Measurements from ENCODE around the gene MYCBP2. TPM values are rescaled to one million over a fixed set of nuclear protein-coding genes. Genes with fewer than 3 reads are reported as not detected.
A peak's percentile ranks its signal among the peaks of the same experiment; 100 is the strongest.

MYCBP2 gene
- total and polyA plus RNA-seq, 5 donors from 2014 or later: 20.8 to 189 (median 27.8) TPM

DNA sequence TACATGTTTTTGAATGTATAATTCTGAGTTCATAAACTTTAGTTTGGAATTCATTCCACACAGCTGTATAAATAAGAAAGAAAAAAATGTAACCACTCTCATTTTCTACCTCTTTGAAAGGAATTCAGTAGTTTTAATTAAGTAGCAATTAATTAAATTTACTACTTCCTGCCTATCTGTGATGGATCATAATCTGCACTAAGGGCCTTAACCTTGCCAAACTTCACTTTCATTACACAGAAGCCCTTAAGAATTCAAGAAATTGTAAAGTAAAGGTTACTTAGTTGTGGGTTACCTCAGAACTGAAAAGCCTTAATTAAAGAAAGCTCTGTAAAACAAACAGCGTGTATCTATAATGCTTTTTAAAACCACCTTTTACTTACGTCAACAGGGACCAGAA lies 188.1 kb downstream of the MYCBP2 start:
- DNase-seq (no peak), ATAC-seq (ENCODE audit: low read depth in 2 of 2) (no peak)
- no peak overlapping the region for H3K4me3 ChIP-seq (ENCODE audit: low read depth, low read length)
- H3K27me3 ChIP-seq (ENCODE audit: control insufficient read depth, insufficient read depth, low read length): no peaks in the 10 kb centered on the region
- peaks cover 0 to 5% (median 0%) of the 10 kb centered on the region in 7 donors for H3K9me3 Mint-ChIP-seq
- no peak overlapping the region for H3K4me3 Mint-ChIP-seq
- H3K9me3 ChIP-seq (ENCODE audit: control insufficient read depth in 2 of 2, low read length in 2 of 2): no peaks in the 10 kb centered on the region
- no peaks in the 10 kb centered on the region for H3K4me1 ChIP-seq (ENCODE audit: control insufficient read depth, insufficient read depth, low read length, poor library complexity, severe bottlenecking)
- H3K27ac ChIP-seq (ENCODE audit: insufficient read depth, low read length, poor library complexity, severe bottlenecking): no peak overlapping the region
- H3K27me3 Mint-ChIP-seq: no peaks in the 10 kb centered on the region
- H3K36me3 ChIP-seq (ENCODE audit: control insufficient read depth, insufficient read depth, low read length): peaks cover 84% of the 10 kb centered on the region
- peaks cover 0 to 21% (median 7%) of the 10 kb centered on the region in 4 donors for H3K4me1 Mint-ChIP-seq
- peaks cover 66% of the 10 kb centered on the region for H3K36me3 Mint-ChIP-seq
- H3K27ac Mint-ChIP-seq: peak overlapping the region in 2 of 3 donors; percentile 30 to 43

DNA sequence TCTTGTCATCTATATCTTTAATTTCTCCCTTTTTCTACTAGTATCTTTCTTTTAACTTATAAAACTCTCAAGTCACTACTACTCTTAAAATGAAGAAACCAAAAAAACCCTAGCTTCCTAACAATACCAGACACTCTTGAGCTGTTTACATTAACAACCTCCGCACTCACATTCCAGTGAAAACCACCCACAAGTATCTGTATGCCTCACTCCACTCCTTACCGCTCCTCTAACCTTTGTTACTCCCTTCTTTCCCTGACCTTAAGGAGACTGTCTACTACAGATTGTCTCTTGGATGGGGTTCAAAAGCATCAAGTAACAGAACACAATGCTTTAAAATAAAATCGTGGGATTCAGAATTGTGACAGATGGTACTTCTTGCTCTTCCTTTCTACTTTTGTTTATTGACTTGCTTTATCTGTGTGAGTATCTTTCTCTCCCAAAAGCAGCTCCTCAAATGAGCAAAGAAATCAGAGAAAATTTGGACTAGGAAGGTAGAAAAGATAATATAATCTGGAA lies 189.9 kb downstream of the MYCBP2 start:
- Mint-ChIP-seq H3K27me3 (no peaks in the 10 kb centered on the region), H3K36me3 (peaks cover 72% of the 10 kb centered on the region), H3K27ac (peak overlapping the region in 1 of 3 donors; percentile 72), H3K4me3 (no peak overlapping the region), H3K9me3 (peaks cover 0 to 5% (median 0%) of the 10 kb centered on the region in 7 donors), H3K4me1 (peaks cover 3 to 37% (median 12%) of the 10 kb centered on the region in 4 donors)
- Histone ChIP-seq H3K4me1 (ENCODE audit: control insufficient read depth, insufficient read depth, low read length, poor library complexity, severe bottlenecking) (no peaks in the 10 kb centered on the region), H3K27ac (ENCODE audit: insufficient read depth, low read length, poor library complexity, severe bottlenecking) (no peak overlapping the region), H3K36me3 (ENCODE audit: control insufficient read depth, insufficient read depth, low read length) (peaks cover 77% of the 10 kb centered on the region), H3K4me3 (ENCODE audit: low read depth, low read length) (no peak overlapping the region), H3K9me3 (ENCODE audit: control insufficient read depth in 2 of 2, low read length in 2 of 2) (no peaks in the 10 kb centered on the region), H3K27me3 (ENCODE audit: control insufficient read depth, insufficient read depth, low read length) (no peaks in the 10 kb centered on the region)
- ATAC-seq (ENCODE audit: low read depth in 2 of 2) (no peak), DNase-seq (no peak)

DNA sequence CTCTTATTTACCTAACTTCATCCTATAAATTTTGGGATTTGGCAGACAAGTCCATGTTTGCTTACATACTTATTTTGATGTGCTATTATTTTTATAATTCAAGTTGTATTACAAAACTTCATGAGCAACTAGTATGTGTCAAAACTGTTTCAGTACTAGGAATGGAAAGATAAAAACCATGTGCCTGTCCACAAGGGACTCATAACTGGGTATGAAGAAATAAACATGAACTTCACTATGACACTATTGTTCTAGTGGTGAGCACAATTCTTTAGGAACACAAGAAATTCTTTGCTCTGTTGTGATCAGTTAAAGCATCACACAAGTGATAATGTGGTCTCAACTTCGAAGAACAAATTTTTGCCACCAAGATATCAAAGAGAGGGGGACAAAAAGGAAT lies 202.5 kb downstream of the MYCBP2 start:
- Histone ChIP-seq H3K36me3 (ENCODE audit: control insufficient read depth, insufficient read depth, low read length) (peaks cover 58% of the 10 kb centered on the region), H3K9me3 (ENCODE audit: control insufficient read depth in 2 of 2, low read length in 2 of 2) (no peaks in the 10 kb centered on the region), H3K4me1 (ENCODE audit: control insufficient read depth, insufficient read depth, low read length, poor library complexity, severe bottlenecking) (no peaks in the 10 kb centered on the region), H3K27me3 (ENCODE audit: control insufficient read depth, insufficient read depth, low read length) (no peaks in the 10 kb centered on the region), H3K27ac (ENCODE audit: insufficient read depth, low read length, poor library complexity, severe bottlenecking) (no peak overlapping the region), H3K4me3 (ENCODE audit: low read depth, low read length) (no peak overlapping the region)
- H3K27me3 Mint-ChIP-seq: no peaks in the 10 kb centered on the region
- DNase-seq: no peak
- H3K4me3 Mint-ChIP-seq: no peak overlapping the region
- H3K36me3 Mint-ChIP-seq: peaks cover 33% of the 10 kb centered on the region
- H3K27ac Mint-ChIP-seq: peak overlapping the region in 2 of 3 donors; percentile 42 to 44
- H3K9me3 Mint-ChIP-seq: no peaks in the 10 kb centered on the region
- no peak for ATAC-seq (ENCODE audit: low read depth in 2 of 2)
- peaks cover 4 to 5% (median 5%) of the 10 kb centered on the region in 4 donors for H3K4me1 Mint-ChIP-seq

DNA sequence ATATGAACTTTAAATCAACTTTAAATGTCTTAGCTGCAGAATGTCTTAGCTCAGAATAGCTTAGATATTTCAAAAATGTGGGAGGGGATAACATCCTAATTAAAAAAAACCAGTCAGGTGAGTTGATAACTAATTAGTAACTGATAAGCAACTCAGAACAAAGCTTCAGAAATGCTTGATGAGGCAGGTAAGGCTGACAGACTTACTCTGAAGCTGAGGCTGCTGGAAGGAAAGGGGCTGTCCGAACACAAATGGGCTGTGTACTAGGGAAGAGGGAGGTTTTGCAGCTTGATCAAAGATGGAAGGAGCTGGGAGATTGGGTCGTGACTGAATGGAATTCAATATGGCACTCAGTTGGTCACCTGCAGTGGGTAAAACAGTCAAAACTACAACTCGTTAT lies 208.8 kb downstream of the MYCBP2 start:
- DNase-seq: no peak
- peaks cover 0 to 2% (median under 1%) of the 10 kb centered on the region in 7 donors for H3K9me3 Mint-ChIP-seq
- H3K27ac ChIP-seq (ENCODE audit: insufficient read depth, low read length, poor library complexity, severe bottlenecking): no peak overlapping the region
- peaks cover 41% of the 10 kb centered on the region for H3K36me3 Mint-ChIP-seq
- H3K27me3 Mint-ChIP-seq: no peaks in the 10 kb centered on the region
- ATAC-seq (ENCODE audit: low read depth in 2 of 2): no peak
- peaks cover 2 to 8% (median 4%) of the 10 kb centered on the region in 4 donors for H3K4me1 Mint-ChIP-seq
- no peak overlapping the region for H3K4me3 ChIP-seq (ENCODE audit: low read depth, low read length)
- H3K36me3 ChIP-seq (ENCODE audit: control insufficient read depth, insufficient read depth, low read length): peaks cover 41% of the 10 kb centered on the region
- no peak overlapping the region for H3K4me3 Mint-ChIP-seq
- no peaks in the 10 kb centered on the region for H3K9me3 ChIP-seq (ENCODE audit: control insufficient read depth in 2 of 2, low read length in 2 of 2)
- no peaks in the 10 kb centered on the region for H3K27me3 ChIP-seq (ENCODE audit: control insufficient read depth, insufficient read depth, low read length)
- H3K27ac Mint-ChIP-seq: no peak overlapping the region
- no peaks in the 10 kb centered on the region for H3K4me1 ChIP-seq (ENCODE audit: control insufficient read depth, insufficient read depth, low read length, poor library complexity, severe bottlenecking)

DNA sequence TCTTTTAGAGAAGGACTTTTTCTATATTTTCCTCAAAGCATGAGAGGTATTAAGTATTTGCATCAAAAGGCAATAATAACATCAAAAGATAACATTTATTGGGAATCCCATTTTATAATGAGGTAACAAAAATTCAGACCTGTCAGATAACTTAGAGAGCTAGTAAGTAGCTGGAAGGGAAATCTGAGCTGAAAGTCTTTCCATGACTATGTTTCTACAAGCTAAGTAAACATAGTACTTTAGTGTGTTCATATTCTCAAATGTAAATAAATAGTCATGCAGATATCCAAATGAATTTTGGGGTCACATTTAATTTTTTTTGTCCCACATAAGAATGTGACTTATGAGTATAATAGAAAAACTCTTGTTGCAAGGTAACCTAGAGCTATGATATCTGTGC lies 212.6 kb downstream of the MYCBP2 start:
- Mint-ChIP-seq H3K4me3 (no peak overlapping the region), H3K36me3 (peaks cover 59% of the 10 kb centered on the region), H3K4me1 (peaks cover 0 to 9% (median 7%) of the 10 kb centered on the region in 4 donors), H3K27me3 (no peaks in the 10 kb centered on the region), H3K9me3 (peaks cover 0 to 20% (median 4%) of the 10 kb centered on the region in 7 donors), H3K27ac (no peak overlapping the region)
- Histone ChIP-seq H3K4me3 (ENCODE audit: low read depth, low read length) (no peak overlapping the region), H3K27me3 (ENCODE audit: control insufficient read depth, insufficient read depth, low read length) (no peaks in the 10 kb centered on the region), H3K9me3 (ENCODE audit: control insufficient read depth in 2 of 2, low read length in 2 of 2) (peaks cover 2 to 17% of the 10 kb centered on the region in 2 experiments), H3K27ac (ENCODE audit: insufficient read depth, low read length, poor library complexity, severe bottlenecking) (no peak overlapping the region), H3K4me1 (ENCODE audit: control insufficient read depth, insufficient read depth, low read length, poor library complexity, severe bottlenecking) (no peaks in the 10 kb centered on the region), H3K36me3 (ENCODE audit: control insufficient read depth, insufficient read depth, low read length) (peaks cover 38% of the 10 kb centered on the region)
- ATAC-seq (ENCODE audit: low read depth in 2 of 2) (no peak), DNase-seq (no peak)

DNA sequence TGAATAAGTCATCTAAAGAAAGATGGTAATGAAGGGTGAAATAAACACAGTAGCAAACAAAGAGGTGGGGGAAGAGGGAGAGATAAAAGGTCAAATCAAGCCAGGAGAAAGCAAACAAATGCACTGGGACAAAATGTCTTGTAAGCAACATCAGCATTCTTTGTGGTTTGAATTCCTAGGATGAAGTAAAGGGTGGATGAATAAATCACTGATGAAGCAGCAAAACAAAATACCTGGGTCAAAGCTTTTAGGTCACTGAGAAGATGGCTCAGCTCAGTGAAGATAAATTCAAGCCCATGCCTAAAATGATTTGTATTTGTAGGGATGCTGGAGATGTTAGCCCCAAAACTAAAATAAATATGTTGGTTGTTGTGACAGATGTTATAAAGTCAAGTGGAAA lies 213.4 kb downstream of the MYCBP2 start:
- Histone ChIP-seq H3K4me3 (ENCODE audit: low read depth, low read length) (no peak overlapping the region), H3K27me3 (ENCODE audit: control insufficient read depth, insufficient read depth, low read length) (no peaks in the 10 kb centered on the region), H3K4me1 (ENCODE audit: control insufficient read depth, insufficient read depth, low read length, poor library complexity, severe bottlenecking) (no peaks in the 10 kb centered on the region), H3K9me3 (ENCODE audit: control insufficient read depth in 2 of 2, low read length in 2 of 2) (peaks cover 2 to 17% of the 10 kb centered on the region in 2 experiments), H3K27ac (ENCODE audit: insufficient read depth, low read length, poor library complexity, severe bottlenecking) (no peak overlapping the region), H3K36me3 (ENCODE audit: control insufficient read depth, insufficient read depth, low read length) (peaks cover 38% of the 10 kb centered on the region)
- H3K27me3 Mint-ChIP-seq: no peaks in the 10 kb centered on the region
- no peak for DNase-seq
- peaks cover 0 to 9% (median 7%) of the 10 kb centered on the region in 4 donors for H3K4me1 Mint-ChIP-seq
- peaks cover 60% of the 10 kb centered on the region for H3K36me3 Mint-ChIP-seq
- peak overlapping the region in 1 of 3 donors; percentile 15 for H3K27ac Mint-ChIP-seq
- no peak overlapping the region for H3K4me3 Mint-ChIP-seq
- H3K9me3 Mint-ChIP-seq: peaks cover 0 to 20% (median 4%) of the 10 kb centered on the region in 7 donors
- no peak for ATAC-seq (ENCODE audit: low read depth in 2 of 2)

DNA sequence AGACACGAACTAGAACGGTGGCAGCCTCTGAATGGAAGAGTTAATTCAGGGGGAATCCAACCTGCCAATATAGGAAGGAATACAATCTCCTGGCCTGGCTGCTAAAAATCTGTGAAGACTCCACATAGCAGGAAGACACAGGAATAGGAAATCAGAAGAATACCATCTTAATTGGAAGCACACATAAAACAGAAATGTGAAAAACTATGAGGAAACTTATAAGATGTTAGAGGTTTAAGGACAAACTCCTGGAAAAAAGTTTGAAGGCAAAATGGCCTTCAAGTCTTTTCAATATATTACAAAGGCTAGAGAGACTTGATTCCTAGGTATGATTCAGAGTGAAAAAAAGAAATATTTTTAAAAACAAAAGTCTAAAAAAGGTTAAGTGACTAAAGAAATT lies 221.8 kb downstream of the MYCBP2 start:
- Mint-ChIP-seq H3K27me3 (no peaks in the 10 kb centered on the region), H3K4me3 (no peak overlapping the region), H3K4me1 (peaks cover 0 to 11% (median 9%) of the 10 kb centered on the region in 4 donors), H3K9me3 (peaks cover 0 to 4% (median 0%) of the 10 kb centered on the region in 7 donors), H3K27ac (peak overlapping the region in 1 of 3 donors; percentile 32), H3K36me3 (peaks cover 32% of the 10 kb centered on the region)
- no peak for ATAC-seq (ENCODE audit: low read depth in 2 of 2)
- Histone ChIP-seq H3K9me3 (ENCODE audit: control insufficient read depth in 2 of 2, low read length in 2 of 2) (peaks cover 0 to under 1% of the 10 kb centered on the region in 2 experiments), H3K4me3 (ENCODE audit: low read depth, low read length) (no peak overlapping the region), H3K27me3 (ENCODE audit: control insufficient read depth, insufficient read depth, low read length) (no peaks in the 10 kb centered on the region), H3K27ac (ENCODE audit: insufficient read depth, low read length, poor library complexity, severe bottlenecking) (no peak overlapping the region), H3K4me1 (ENCODE audit: control insufficient read depth, insufficient read depth, low read length, poor library complexity, severe bottlenecking) (no peaks in the 10 kb centered on the region), H3K36me3 (ENCODE audit: control insufficient read depth, insufficient read depth, low read length) (peaks cover 8% of the 10 kb centered on the region)
- DNase-seq: no peak

DNA sequence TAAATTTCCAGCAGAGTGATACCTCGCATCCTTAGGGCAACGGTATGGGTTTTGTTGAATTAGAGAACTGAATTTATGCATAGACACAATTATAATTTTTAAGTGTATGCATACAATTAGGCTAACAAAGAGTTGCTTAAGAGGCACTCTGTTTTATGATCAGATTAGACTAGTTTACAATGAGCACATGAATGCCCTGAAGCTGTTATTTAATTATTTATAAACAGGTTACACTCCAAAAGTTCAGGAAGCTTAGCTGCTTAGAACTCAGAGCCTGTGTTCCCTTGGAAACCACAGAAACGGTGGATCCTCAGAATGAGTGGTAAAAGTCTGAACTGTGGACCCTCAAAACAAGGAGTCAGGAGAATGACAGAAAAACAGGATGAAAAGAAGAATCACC lies 227.5 kb downstream of the MYCBP2 start:
- DNase-seq (no peak), ATAC-seq (ENCODE audit: low read depth in 2 of 2) (no peak)
- H3K36me3 ChIP-seq (ENCODE audit: control insufficient read depth, insufficient read depth, low read length): peaks cover 47% of the 10 kb centered on the region
- H3K4me1 ChIP-seq (ENCODE audit: control insufficient read depth, insufficient read depth, low read length, poor library complexity, severe bottlenecking): no peaks in the 10 kb centered on the region
- H3K27me3 ChIP-seq (ENCODE audit: control insufficient read depth, insufficient read depth, low read length): no peaks in the 10 kb centered on the region
- peaks cover 0 to 12% (median 5%) of the 10 kb centered on the region in 4 donors for H3K4me1 Mint-ChIP-seq
- H3K9me3 Mint-ChIP-seq: no peaks in the 10 kb centered on the region
- no peaks in the 10 kb centered on the region for H3K9me3 ChIP-seq (ENCODE audit: control insufficient read depth in 2 of 2, low read length in 2 of 2)
- H3K27ac Mint-ChIP-seq: no peak overlapping the region
- no peaks in the 10 kb centered on the region for H3K27me3 Mint-ChIP-seq
- H3K4me3 Mint-ChIP-seq: no peak overlapping the region
- H3K4me3 ChIP-seq (ENCODE audit: low read depth, low read length): no peak overlapping the region
- peaks cover 56% of the 10 kb centered on the region for H3K36me3 Mint-ChIP-seq
- H3K27ac ChIP-seq (ENCODE audit: insufficient read depth, low read length, poor library complexity, severe bottlenecking): no peak overlapping the region
